ENCODE results near the gene UBFD1. TPM values are rescaled to one million over a fixed set of nuclear protein-coding genes. Genes with fewer than 3 reads are reported as not detected.

Gene UBFD1
- total and polyA plus RNA-seq, 2 of the 8 experiments (the other 6 are each of a cell fraction or from before 2014, with no cell fraction given): 66.3 to 106 TPM

- H2BK15ac ChIP-seq (ENCODE audit: low read length): no peak overlapping the region
- H2BK20ac ChIP-seq (ENCODE audit: low read length): no peak overlapping the region
- no peak overlapping the region for H3K14ac ChIP-seq (ENCODE audit: insufficient read length)
- H3K9ac ChIP-seq (replicated peaks in 1 of 4; ENCODE audit: extremely low read depth in 1 of 4, low read depth in 3 of 4, low read length in 3 of 4): no peak overlapping the region
- H2BK5ac ChIP-seq (ENCODE audit: low read depth, low read length): no peak overlapping the region
- H3K79me2 ChIP-seq (ENCODE audit: control insufficient read depth in 1 of 2, insufficient read depth in 2 of 2, low read length in 2 of 2): no peaks in the 10 kb centered on the region
- H3K27ac ChIP-seq (ENCODE audit: low read depth, low read length): no peak overlapping the region
- H2AFZ ChIP-seq (ENCODE audit: low read length): no peak overlapping the region
- no peak overlapping the region for H3K56ac ChIP-seq (replicated peaks; ENCODE audit: insufficient read length, low read depth, low read length)
- no peak overlapping the region for H2BK120ac ChIP-seq (replicated peaks; ENCODE audit: low read depth, low read length)
- H4K20me1 ChIP-seq (replicated peaks in 1 of 2; ENCODE audit: control insufficient read depth in 1 of 2, insufficient read depth in 2 of 2, low read length in 2 of 2): peaks cover 2 to 11% of the 10 kb centered on the region in 2 experiments
- no peak overlapping the region for H4K5ac ChIP-seq (ENCODE audit: insufficient read length, low read depth, low read length)
- no peaks in the 10 kb centered on the region for H3K27me3 ChIP-seq (replicated peaks in 1 of 4; ENCODE audit: control insufficient read depth in 3 of 4, extremely low read depth in 1 of 4, insufficient read depth in 3 of 4, low read length in 3 of 4)
- DNase-seq (ENCODE audit: low read depth in 1 of 2, low spot score in 2 of 2): no peak
- no peaks in the 10 kb centered on the region for H3K23me2 ChIP-seq (ENCODE audit: low read depth, low read length)
- ChIA-PET POLR2A (ENCODE audit: partially characterized antibody) (interaction anchor here (0.7 to 3.0 kb wide), 4 partner anchors 11 to 31 kb away, joined by 3 to 8 read pairs (median 4); no protein-coding TSS in a partner anchor), CTCF (ENCODE audit: partially characterized antibody) (interaction anchor here (0.6 kb wide), 2 partner anchors 100 to 725 kb away, joined by 3 read pairs; partner anchors contain the start of gene PLK1)
- H2AK5ac ChIP-seq (ENCODE audit: low read depth, low read length): no peak overlapping the region
- no peaks in the 10 kb centered on the region; the same call in 1 of the 2 replicates for H3K79me1 ChIP-seq (ENCODE audit: low read depth, low read length)
- 89% methylated on average over 5 of the region's 5 CpGs; no CpG with 5 or more reads in 1 of the 2 experiments for WGBS, 2 experiments (ENCODE audit: extremely low coverage in 1 of 2, insufficient coverage in 1 of 2, insufficient read length in 1 of 2, insufficient replicate concordance in 2 of 2, low coverage in 1 of 2, low lambda C conversion rate in 2 of 2, missing lambda C conversion rate in 1 of 2)
- no peak overlapping the region for H3K4me2 ChIP-seq (ENCODE audit: insufficient read depth in 1 of 2, low read depth in 2 of 2, low read length in 2 of 2)
- peaks cover 6 to 33% (median 18%) of the 10 kb centered on the region in 4 experiments; a peak in 7 of 8 replicates for H3K36me3 ChIP-seq (ENCODE audit: control insufficient read depth in 2 of 4, insufficient read depth in 4 of 4, low read length in 3 of 4)
- no peak overlapping the region for H3K4ac ChIP-seq (replicated peaks; ENCODE audit: insufficient read length, low read depth, low read length)
- TF ChIP-seq KDM1A (IDR thresholded peaks at IDR 0.05; ENCODE audit: borderline replicate concordance, low read length) (no peak), POU5F1 (IDR thresholded peaks at IDR 0.05; ENCODE audit: low read depth, low read length) (no peak), POLR2A (IDR thresholded peaks at IDR 0.05; ENCODE audit: control extremely low read depth in 1 of 2, low read depth in 2 of 2, low read length in 2 of 2) (no peak), E2F6 (IDR thresholded peaks at IDR 0.05) (no peak), BCL11A (IDR thresholded peaks at IDR 0.05; ENCODE audit: low read depth in 2 of 2, low read length in 2 of 2) (no peak)
- no peak overlapping the region for H2BK12ac ChIP-seq (ENCODE audit: low read depth, low read length)
- H3K4me3 ChIP-seq (ENCODE audit: extremely low read depth in 1 of 4, insufficient read depth in 2 of 4, low read depth in 3 of 4, low read length in 4 of 4): no peak overlapping the region
- H4K91ac ChIP-seq (replicated peaks; ENCODE audit: insufficient read length, low read length): no peak overlapping the region
- no peak overlapping the region for H4K8ac ChIP-seq (ENCODE audit: extremely low read depth, insufficient read depth, low read length)
- H3K4me1 ChIP-seq (replicated peaks in 1 of 4; ENCODE audit: control insufficient read depth in 3 of 4, insufficient read depth in 4 of 4, low read length in 3 of 4): no peaks in the 10 kb centered on the region
- H3K18ac ChIP-seq (ENCODE audit: extremely low read depth, low read length): no peak overlapping the region
- no peak overlapping the region for H3K23ac ChIP-seq (ENCODE audit: insufficient read length)
- no peak for FAIRE-seq
- H3K9me3 ChIP-seq (ENCODE audit: insufficient read depth in 2 of 2, low read depth in 1 of 2, low read length in 1 of 2): no peaks in the 10 kb centered on the region
Measured at GRCh38 chr16:23578101-23578830, 20.7 kb downstream of the UBFD1 start.

Data from H1 (cell line).